Chondrocyte (in vitro differentiated cells): ENCODE results near the gene FAM163A. TPM values are rescaled to one million over a fixed set of nuclear protein-coding genes. Genes with fewer than 3 reads are reported as not detected.

Experiments
- total RNA-seq: library from RNA; stranded (reverse); gene quantifications from 3 replicates; pipeline ENCODE4 v1.2.1, GENCODE V29; 2021

FAM163A gene
- total RNA-seq, 1 donor from 2014 or later, result not detected

Other genes starting within 250 kb of the FAM163A start
- gene NPHS2, start 167.3 kb upstream of the FAM163A start, total RNA-seq, result not detected in 3 replicates
- gene TDRD5, start 151.5 kb upstream of the FAM163A start, total RNA-seq, result not detected in 3 replicates
- 85.2 to 98.5 TPM (median 85.8 TPM) in 3 replicates for gene TOR1AIP2, start 134.5 kb downstream of the FAM163A start, total RNA-seq
- gene TOR1AIP1, start 139.0 kb downstream of the FAM163A start, total RNA-seq, result 42.1 to 61.2 TPM (median 42.6 TPM) in 3 replicates
- gene CEP350, start 211.5 kb downstream of the FAM163A start, total RNA-seq, result 34.0 to 45.0 TPM (median 36.2 TPM) in 3 replicates